ENCODE measurements around the gene FLRT2.

FLRT2 gene

GRCh38 chr14:85601246-85601645, 71.3 kb downstream of the FLRT2 start:
- DNase-seq: no peak

- no peak for DNase-seq
Observed at GRCh38 chr14:85601690-85602089, 71.7 kb downstream of the FLRT2 start.

GRCh38 chr14:85602345-85602744, 72.4 kb downstream of the FLRT2 start:
- DNase-seq: no peak

GRCh38 chr14:85604021-85604420, 74.1 kb downstream of the FLRT2 start:
- DNase-seq: no peak

GRCh38 chr14:85604714-85605113, 74.8 kb downstream of the FLRT2 start:
- DNase-seq: no peak

- DNase-seq: peak; percentile 69
Observed at GRCh38 chr14:85607651-85608081, 77.7 kb downstream of the FLRT2 start.

GRCh38 chr14:85613496-85613895, 83.6 kb downstream of the FLRT2 start:
- no peak for DNase-seq

- DNase-seq: no peak
Observed at GRCh38 chr14:85616386-85616885, 86.5 kb downstream of the FLRT2 start.

- no peak for DNase-seq
Observed at GRCh38 chr14:85616886-85617285, 86.9 kb downstream of the FLRT2 start.

GRCh38 chr14:85617791-85618190, 87.8 kb downstream of the FLRT2 start:
- peak; percentile 26 for DNase-seq

GRCh38 chr14:85618390-85618789, 88.4 kb downstream of the FLRT2 start:
- DNase-seq: no peak

GRCh38 chr14:85618978-85619377, 89.0 kb downstream of the FLRT2 start:
- no peak for DNase-seq

- DNase-seq: peak; percentile 84
Observed at GRCh38 chr14:85619851-85620250, 89.9 kb downstream of the FLRT2 start.

GRCh38 chr14:85620947-85621346, 91.0 kb downstream of the FLRT2 start:
- no peak for DNase-seq

GRCh38 chr14:85622106-85622505, 92.2 kb downstream of the FLRT2 start:
- no peak for DNase-seq

- DNase-seq: no peak
Observed at GRCh38 chr14:85622986-85623685, 93.2 kb downstream of the FLRT2 start.

- no peak for DNase-seq
Observed at GRCh38 chr14:85625925-85626585, 96.1 kb downstream of the FLRT2 start.

GRCh38 chr14:85634205-85634604, 104.3 kb downstream of the FLRT2 start:
- peak; percentile 4 for DNase-seq

- DNase-seq: no peak
Observed at GRCh38 chr14:85644211-85644610, 114.3 kb downstream of the FLRT2 start.

GRCh38 chr14:85653029-85653428, 123.1 kb downstream of the FLRT2 start:
- no peak for DNase-seq

GRCh38 chr14:85660243-85660922, 130.4 kb downstream of the FLRT2 start:
- no peak for DNase-seq

- no peak for DNase-seq
Observed at GRCh38 chr14:85662096-85662495, 132.2 kb downstream of the FLRT2 start.

GRCh38 chr14:85663256-85663655, 133.3 kb downstream of the FLRT2 start:
- no peak for DNase-seq

- no peak for DNase-seq
Observed at GRCh38 chr14:85663667-85664066, 133.7 kb downstream of the FLRT2 start.
